Esophagus muscularis mucosa (tissue), 3 donors: Measurements from ENCODE around the gene RNF180.

Experiments
- CTCF ChIP-seq, 3 experiments: fragments of 200-600 bp in 2 of 3; fragments of 450-650 bp in 1 of 3; sonication (generic) in 2 of 3; IDR thresholded peaks; one replicate each; pipeline ENCODE4 v1.5.1; 2017 to 2019; ENCODE audit warnings: antibody characterized with exemption in 3 of 3, mild to moderate bottlenecking in 2 of 3, moderate library complexity in 1 of 3
- POLR2A ChIP-seq: fragments of 450-650 bp; IDR thresholded peaks from one replicate; pipeline ENCODE4 v1.6.1; 2017; ENCODE audit warnings: antibody characterized with exemption, moderate library complexity, mild to moderate bottlenecking, low read depth
- POLR2AphosphoS5 ChIP-seq, 2 donors: sonication (generic); formaldehyde crosslinking; IDR thresholded peaks; one replicate each; pipeline ENCODE4 v1.6.1; 2017; ENCODE audit warnings: antibody characterized with exemption in 2 of 2

DNA sequence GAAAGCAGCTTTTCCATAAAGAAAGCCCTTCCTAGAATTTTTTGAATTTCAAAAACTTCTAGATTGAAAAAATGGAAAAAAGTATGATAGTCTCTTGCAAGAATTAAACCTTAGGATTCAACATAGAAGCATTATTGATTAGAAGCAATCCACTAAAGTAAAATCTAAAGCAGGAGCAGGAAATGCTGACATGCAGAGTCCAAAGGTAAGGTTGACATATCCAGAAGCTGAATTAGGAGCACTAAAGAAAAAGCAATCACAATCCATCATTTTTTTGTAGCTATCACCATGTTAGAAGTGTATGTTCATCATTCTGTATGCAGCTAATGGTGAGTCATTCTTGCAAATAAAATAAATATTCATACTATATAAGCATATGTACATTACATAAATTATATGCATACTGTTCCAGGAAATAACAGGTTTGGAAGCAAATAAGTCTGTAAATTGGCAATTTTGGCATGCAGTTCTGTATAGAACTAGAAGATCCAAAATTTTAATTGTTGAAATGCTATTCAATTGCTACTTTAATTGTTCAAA lies 39.4 kb upstream of the RNF180 start:
- no peak for TF ChIP-seq CTCF (IDR thresholded peaks at IDR 0.05)
- no peak for TF ChIP-seq POLR2AphosphoS5 (IDR thresholded peaks at IDR 0.05)
- no peak for TF ChIP-seq POLR2A
